Epithelial cell of esophagus (primary cell): ENCODE results near the gene DCDC2.

Experiments used
- DNase-seq: peaks from one replicate; pipeline ENCODE4 v3.0.0; 2010; ENCODE audit warnings: low read depth
- H3K4me3 ChIP-seq: 2 replicates; pipeline ENCODE4 v1.5.1; 2011; ENCODE audit warnings: mild to moderate bottlenecking, low read length, control low read depth
- TF ChIP-seq, protein P1 (sequence below): IDR thresholded peaks from 2 replicates; pipeline ENCODE4 v1.5.1; 2011; ENCODE audit warnings: low read depth, mild to moderate bottlenecking, low read length, control low read depth, inconsistent platforms; ENCODE audit not compliant: insufficient read depth; ENCODE audit errors: missing control alignments

DCDC2 gene

DNA sequence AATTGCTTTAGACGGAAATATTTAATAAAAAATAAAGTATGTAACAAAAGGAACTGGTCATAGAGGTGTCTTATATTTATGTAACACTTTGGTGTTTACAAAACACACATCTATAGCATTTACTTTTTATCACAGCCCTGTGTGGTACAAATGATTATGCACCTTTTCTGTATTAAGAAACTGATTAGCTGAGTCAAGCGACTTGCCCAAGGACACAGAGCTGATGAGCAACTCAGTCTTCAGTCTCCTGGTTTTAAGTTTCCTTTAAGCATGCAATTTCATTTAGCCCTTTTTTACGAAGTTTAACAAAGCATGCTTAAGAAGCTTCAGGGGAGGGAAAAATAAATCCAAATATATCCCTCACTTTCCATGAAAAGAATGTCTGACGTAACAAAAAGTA lies 2.5 kb downstream of the DCDC2 start:
- DNase-seq, result peak; percentile 33
- TF ChIP-seq, protein P1, sequence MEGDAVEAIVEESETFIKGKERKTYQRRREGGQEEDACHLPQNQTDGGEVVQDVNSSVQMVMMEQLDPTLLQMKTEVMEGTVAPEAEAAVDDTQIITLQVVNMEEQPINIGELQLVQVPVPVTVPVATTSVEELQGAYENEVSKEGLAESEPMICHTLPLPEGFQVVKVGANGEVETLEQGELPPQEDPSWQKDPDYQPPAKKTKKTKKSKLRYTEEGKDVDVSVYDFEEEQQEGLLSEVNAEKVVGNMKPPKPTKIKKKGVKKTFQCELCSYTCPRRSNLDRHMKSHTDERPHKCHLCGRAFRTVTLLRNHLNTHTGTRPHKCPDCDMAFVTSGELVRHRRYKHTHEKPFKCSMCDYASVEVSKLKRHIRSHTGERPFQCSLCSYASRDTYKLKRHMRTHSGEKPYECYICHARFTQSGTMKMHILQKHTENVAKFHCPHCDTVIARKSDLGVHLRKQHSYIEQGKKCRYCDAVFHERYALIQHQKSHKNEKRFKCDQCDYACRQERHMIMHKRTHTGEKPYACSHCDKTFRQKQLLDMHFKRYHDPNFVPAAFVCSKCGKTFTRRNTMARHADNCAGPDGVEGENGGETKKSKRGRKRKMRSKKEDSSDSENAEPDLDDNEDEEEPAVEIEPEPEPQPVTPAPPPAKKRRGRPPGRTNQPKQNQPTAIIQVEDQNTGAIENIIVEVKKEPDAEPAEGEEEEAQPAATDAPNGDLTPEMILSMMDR, result no peak
- no peak overlapping the region for H3K4me3 ChIP-seq

DNA sequence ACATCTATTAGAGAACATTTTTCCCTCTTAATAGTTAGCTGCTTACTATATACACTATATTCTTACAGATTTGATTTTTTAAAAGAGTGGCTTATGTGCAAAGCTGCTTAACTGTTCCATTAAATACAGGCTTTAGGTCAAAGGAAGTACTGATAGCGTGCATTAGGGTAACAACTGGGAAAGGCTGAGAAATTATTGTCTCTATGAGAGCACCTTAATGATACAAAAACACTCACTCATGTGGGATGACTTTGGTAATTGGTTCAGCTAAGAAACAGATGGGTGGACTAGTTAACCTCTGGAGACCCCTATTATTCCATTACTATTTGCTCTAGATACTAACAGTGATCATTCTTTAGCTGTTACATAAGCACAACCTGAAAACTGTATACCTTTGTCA lies 4.0 kb downstream of the DCDC2 start:
- TF ChIP-seq, protein P1, result no peak
- no peak for DNase-seq
- H3K4me3 ChIP-seq, result no peak overlapping the region

DNA sequence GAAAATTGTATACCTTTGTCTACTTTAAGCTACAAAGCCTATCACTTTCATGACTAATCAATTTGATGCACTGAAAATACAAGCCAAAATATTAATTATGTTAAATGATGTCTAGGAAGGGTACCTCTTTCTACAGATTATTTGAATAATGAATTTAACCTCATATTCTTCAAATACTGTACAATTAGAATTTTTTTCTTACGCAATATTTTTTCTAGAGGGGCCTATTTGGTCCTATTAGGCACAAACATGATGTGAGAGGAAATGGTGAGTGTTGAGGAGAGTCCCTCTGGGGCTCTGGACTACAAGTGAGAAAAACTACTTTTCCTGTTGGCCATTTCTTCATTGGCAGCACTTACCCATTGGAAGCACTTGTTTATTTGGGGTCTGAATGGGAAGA lies 5.4 kb downstream of the DCDC2 start:
- TF ChIP-seq, protein P1, result no peak
- H3K4me3 ChIP-seq, result no peak overlapping the region
- no peak for DNase-seq

DNA sequence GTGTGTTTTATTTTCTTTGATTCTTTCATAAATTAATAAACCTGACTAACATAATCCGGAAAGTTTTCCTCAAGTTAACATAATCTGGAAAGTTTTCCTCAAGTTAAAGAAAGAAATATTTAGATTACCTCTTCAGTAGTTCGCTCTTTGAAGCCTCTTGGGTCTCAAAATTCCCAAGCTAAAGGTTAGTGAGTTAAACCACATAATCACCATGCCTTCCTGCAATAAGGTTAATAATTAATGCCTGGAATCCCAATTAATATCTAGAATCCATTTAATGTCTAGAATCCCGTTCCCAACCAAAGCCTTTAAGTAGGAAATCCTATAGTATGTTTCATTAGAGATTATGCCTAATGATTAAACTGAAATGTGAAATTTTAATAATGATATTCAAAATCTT lies 12.9 kb downstream of the DCDC2 start:
- no peak overlapping the region for H3K4me3 ChIP-seq
- TF ChIP-seq, protein P1, result no peak
- no peak for DNase-seq

DNA sequence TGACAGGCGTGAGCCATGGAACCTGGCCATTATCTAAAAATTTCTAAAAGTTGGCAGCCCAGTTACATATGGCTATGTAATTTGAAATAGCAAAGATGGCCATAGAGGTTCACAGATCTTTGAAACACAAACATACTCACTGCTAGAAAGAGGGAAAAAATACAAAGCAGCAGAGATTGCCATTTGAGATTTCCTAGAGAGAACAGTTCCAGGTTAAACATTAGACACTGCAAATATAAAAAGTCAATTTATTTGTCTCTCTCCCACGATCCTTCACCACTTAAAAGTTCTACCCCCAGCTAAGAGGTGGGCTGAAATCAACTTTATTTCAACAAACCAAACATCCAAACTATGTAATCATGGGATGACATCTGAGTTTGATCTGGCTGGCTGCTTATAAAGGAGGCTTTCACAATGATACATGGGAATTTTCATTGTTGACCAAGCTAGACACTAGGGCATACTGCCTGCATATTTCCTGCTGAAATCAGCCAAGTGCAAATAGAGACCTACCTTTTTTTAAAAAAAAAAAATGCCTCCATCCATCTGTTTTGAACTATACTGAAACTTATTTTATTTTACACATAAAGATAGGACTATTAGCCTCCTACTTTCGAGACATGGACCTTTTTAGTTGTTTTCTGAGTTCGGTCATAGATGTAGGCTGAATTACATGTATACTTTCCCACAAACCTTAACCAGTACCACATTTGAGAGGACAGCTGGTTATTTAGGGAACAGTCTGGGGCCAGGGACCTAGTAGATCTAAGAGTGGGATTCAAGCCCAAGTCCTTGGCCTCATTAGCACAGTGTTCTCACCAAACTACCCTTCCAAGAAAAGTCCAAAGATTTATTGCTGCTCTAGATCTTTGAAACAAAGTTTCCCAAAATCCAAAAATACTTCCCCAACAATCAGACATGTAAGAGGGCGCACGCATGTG lies 16.6 kb downstream of the DCDC2 start:
- peak; percentile 46 for DNase-seq
- TF ChIP-seq, protein P1, result no peak
- no peak overlapping the region for H3K4me3 ChIP-seq

DNA sequence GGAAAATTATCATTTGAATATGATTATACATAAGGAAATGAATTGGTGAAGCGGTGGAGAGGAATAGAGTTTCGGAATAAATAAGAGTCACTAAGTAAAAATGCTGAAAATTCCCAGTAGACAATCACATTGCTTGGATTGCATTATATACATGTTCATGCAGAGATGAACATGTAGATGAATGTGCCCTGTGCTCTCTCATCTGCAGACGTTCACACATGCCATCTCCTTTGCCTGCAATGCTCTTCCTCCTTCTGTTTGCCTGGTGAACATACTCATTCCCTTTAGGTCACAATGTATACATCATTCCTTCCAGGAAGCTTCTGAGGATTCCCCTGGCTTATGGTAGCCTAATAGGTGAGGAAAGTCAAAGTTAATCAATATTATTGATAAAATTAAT lies 17.9 kb downstream of the DCDC2 start:
- TF ChIP-seq, protein P1, result no peak
- H3K4me3 ChIP-seq, result no peak overlapping the region
- peak; percentile 79 for DNase-seq

DNA sequence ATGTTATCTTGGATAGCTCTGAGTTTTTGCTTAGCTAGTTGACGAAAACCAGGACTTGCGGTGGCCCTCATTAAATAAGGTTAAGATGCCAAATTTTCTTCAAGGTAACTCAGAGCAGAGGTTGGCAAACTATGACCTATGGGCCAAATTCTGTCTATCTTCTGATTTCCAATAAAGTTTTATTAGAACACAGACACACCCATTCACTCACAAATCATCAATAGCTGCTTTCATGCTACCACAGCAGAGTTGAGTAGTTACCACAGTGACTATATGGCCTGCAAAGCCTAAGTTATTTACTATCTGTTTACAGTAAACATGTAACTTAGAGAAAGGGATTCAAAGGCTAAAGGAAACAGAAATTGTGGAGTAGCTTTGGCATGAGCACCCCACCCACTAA lies 23.6 kb downstream of the DCDC2 start:
- DNase-seq, result no peak
- H3K4me3 ChIP-seq, result no peak overlapping the region
- TF ChIP-seq, protein P1, result no peak
